K562 (cell line): ENCODE data around the gene EHBP1. TPM values are rescaled to one million over a fixed set of nuclear protein-coding genes. Genes with fewer than 3 reads are reported as not detected.

Experiments
- CBX3 ChIP-seq, 2 experiments: IDR thresholded peaks; 1 replicate in 1 of 2; 2 replicates in 1 of 2; pipeline ENCODE4 v1.6.1; 2012; ENCODE audit warnings: inconsistent platforms in 2 of 2, low read length in 2 of 2, borderline replicate concordance in 1 of 2, control low read depth in 1 of 2
- LCOR ChIP-seq: sonication (generic); formaldehyde crosslinking; IDR thresholded peaks from 2 replicates; pipeline ENCODE4 v1.8.0; 2022; ENCODE audit warnings: mild to moderate bottlenecking, missing genetic modification reagents
- SRSF1 ChIP-seq: fragments of 200-400 bp; formaldehyde crosslinking; IDR thresholded peaks from 2 replicates; pipeline ENCODE4 v1.6.1; 2017; ENCODE audit warnings: mild to moderate bottlenecking, low read depth, low read length, moderate library complexity
- U2AF2 ChIP-seq: fragments of 200-400 bp; formaldehyde crosslinking; optimal IDR thresholded peaks from 2 replicates; pipeline ENCODE3; 2017; ENCODE audit warnings: low read depth, mild to moderate bottlenecking, low read length
- ZNF197 ChIP-seq: fragments of 200-800 bp; sonication (Bioruptor generic); IDR thresholded peaks from 2 replicates; pipeline ENCODE4 v1.6.1; 2016; ENCODE audit warnings: low read depth, missing genetic modification characterization, missing compliant biosample characterization
- polyA plus RNA-seq, 8 experiments: library from polyadenylated mRNA; depleted of rRNA in 4 of 8; stranded (reverse) in 5 of 8; unstranded in 3 of 8; fragments of >200 nt; fragmentation: Nextera tagmentation in 2 of 8; fragmentation: Illumina TruSeq in 1 of 8; extraction: Ambion mirVana in 2 of 8; extraction: Trizol in 1 of 8; gene quantifications; 2 replicates each; pipeline versions ENCODE4 v1.2.1 to v1.2.3, GENCODE V29; 2011 to 2014; ENCODE audit warnings: inconsistent platforms in 1 of 8, missing spikeins in 1 of 8
- total RNA-seq, 7 experiments: library from RNA; depleted of rRNA in 6 of 7; stranded (reverse); fragments of >200 nt in 6 of 7; fragmentation: Illumina TruSeq in 2 of 7; extraction: Trizol in 2 of 7; gene quantifications; 2 replicates each; pipeline versions ENCODE4 v1.2.1 to v1.2.3, GENCODE V29; 2011 to 2021; ENCODE audit warnings: low replicate concordance in 1 of 7
- TF ChIP-seq, protein P1 (sequence below): sonication (generic); formaldehyde crosslinking; IDR thresholded peaks from 2 replicates; pipeline ENCODE4 v1.8.1; 2023; ENCODE audit warnings: missing genetic modification reagents, mild to moderate bottlenecking, borderline replicate concordance
- TF ChIP-seq, protein P2 (sequence below): fragments of 250-450 bp; sonication (Bioruptor Pico); IDR thresholded peaks from 2 replicates; pipeline ENCODE4 v1.8.0; 2022; ENCODE audit warnings: moderate library complexity, mild to moderate bottlenecking, inconsistent platforms

The EHBP1 gene
- total and polyA plus RNA-seq, 9 of the 15 experiments (the other 6 are each of a cell fraction or from before 2014, with no cell fraction given) = 8.9 to 26.6 (median 19.3) TPM

DNA sequence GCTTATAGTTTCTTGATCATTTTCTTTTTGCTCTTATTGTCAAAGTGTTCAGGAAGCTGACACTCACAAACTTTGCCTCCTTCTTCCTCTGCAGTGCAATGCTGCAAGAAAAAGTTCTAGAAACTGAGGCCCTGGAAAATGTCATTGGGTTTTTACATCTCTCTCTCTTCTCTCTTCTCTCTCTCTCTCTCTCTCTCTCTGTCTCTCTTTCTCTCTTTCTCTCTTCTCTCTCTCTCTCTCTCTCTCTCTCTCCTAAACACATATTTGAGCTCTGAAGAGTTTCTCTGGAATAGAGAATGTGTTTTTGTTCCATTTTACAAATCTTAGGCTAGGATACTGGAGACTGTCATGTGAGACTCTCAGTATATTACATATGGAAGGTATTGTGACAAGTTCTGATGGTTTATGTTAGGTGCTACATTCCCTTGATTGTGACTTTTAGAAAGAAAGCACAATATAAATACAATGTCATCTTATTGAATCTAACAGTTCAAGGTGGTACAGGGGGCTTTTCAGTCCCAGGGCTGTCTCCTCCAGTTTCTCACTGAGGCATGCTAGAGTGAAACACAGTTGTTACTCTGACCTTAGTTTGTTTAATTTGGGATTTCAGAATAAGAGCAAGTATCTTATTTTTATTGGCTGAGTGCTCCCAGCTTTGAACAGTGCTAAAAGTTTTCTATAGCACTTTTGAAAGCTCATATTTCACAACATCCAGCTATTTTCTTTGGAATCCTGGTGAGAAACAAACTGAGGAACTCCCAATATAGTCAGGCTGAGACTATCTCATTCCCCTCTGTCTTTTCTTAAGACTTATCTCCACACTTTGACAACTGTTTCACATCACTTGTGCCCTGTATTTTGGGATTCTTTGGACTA lies 41.4 kb upstream of the EHBP1 start (continued):
- TF ChIP-seq, protein P1, sequence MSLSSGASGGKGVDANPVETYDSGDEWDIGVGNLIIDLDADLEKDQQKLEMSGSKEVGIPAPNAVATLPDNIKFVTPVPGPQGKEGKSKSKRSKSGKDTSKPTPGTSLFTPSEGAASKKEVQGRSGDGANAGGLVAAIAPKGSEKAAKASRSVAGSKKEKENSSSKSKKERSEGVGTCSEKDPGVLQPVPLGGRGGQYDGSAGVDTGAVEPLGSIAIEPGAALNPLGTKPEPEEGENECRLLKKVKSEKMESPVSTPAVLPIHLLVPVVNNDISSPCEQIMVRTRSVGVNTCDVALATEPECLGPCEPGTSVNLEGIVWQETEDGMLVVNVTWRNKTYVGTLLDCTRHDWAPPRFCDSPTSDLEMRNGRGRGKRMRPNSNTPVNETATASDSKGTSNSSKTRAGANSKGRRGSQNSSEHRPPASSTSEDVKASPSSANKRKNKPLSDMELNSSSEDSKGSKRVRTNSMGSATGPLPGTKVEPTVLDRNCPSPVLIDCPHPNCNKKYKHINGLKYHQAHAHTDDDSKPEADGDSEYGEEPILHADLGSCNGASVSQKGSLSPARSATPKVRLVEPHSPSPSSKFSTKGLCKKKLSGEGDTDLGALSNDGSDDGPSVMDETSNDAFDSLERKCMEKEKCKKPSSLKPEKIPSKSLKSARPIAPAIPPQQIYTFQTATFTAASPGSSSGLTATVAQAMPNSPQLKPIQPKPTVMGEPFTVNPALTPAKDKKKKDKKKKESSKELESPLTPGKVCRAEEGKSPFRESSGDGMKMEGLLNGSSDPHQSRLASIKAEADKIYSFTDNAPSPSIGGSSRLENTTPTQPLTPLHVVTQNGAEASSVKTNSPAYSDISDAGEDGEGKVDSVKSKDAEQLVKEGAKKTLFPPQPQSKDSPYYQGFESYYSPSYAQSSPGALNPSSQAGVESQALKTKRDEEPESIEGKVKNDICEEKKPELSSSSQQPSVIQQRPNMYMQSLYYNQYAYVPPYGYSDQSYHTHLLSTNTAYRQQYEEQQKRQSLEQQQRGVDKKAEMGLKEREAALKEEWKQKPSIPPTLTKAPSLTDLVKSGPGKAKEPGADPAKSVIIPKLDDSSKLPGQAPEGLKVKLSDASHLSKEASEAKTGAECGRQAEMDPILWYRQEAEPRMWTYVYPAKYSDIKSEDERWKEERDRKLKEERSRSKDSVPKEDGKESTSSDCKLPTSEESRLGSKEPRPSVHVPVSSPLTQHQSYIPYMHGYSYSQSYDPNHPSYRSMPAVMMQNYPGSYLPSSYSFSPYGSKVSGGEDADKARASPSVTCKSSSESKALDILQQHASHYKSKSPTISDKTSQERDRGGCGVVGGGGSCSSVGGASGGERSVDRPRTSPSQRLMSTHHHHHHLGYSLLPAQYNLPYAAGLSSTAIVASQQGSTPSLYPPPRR (CRISPR knock-in tag) = no peak
- TF ChIP-seq LCOR (no peak), ZNF197 (CRISPR knock-in tag) (no peak), SRSF1 (no peak), U2AF2 (no peak), CBX3 (IDR thresholded peaks at IDR 0.05; ENCODE audit: borderline replicate concordance in 1 of 2, low read length in 2 of 2) (no peak)
- TF ChIP-seq, protein P2, sequence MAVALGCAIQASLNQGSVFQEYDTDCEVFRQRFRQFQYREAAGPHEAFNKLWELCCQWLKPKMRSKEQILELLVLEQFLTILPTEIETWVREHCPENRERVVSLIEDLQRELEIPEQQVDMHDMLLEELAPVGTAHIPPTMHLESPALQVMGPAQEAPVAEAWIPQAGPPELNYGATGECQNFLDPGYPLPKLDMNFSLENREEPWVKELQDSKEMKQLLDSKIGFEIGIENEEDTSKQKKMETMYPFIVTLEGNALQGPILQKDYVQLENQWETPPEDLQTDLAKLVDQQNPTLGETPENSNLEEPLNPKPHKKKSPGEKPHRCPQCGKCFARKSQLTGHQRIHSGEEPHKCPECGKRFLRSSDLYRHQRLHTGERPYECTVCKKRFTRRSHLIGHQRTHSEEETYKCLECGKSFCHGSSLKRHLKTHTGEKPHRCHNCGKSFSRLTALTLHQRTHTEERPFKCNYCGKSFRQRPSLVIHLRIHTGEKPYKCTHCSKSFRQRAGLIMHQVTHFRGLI (CRISPR knock-in tag) = no peak
